OCI-LY7 (cell line): ENCODE data around the gene BICRAL. TPM values are rescaled to one million over a fixed set of nuclear protein-coding genes. Genes with fewer than 3 reads are reported as not detected.

Experiments used
- BruUV-seq: library from RNA; stranded (reverse); fragments of 400-500 nt; replicated peaks from 2 replicates; lab custom pipeline; 2021; lab: Mats Ljungman, UMichigan
- CTCF ChIA-PET: fragments of 300-600 bp; sonication (Branson Sonifier 250); formaldehyde crosslinking; loops from one replicate; lab custom pipeline; 2022; ENCODE audit warnings: antibody characterized with exemption; ENCODE audit not compliant: unreplicated experiment; lab: Charles Lee
- POLR2A ChIA-PET: fragments of 300-600 bp; sonication (Branson Sonifier 250); formaldehyde crosslinking; loops from one replicate; lab custom pipeline; 2022; ENCODE audit warnings: antibody characterized with exemption; lab: Charles Lee
- DNase-seq: peaks from one replicate; pipeline ENCODE4 v3.0.0-alpha.2; 2015; ENCODE audit warnings: low spot score
- H2AFZ ChIP-seq: fragments of 200-600 bp; sonication (generic), shearing (Covaris generic); 2 replicates; pipeline ENCODE4 v1.6.1; 2014; ENCODE audit warnings: mild to moderate bottlenecking, antibody characterized with exemption, low read length, moderate library complexity
- H3K27ac ChIP-seq: fragments of 200-600 bp; sonication (generic); 2 replicates; pipeline ENCODE4 v1.5.1; 2014; ENCODE audit warnings: mixed run types, low read depth, mild to moderate bottlenecking, moderate library complexity, low read length, inconsistent platforms; ENCODE audit not compliant: poor library complexity, severe bottlenecking
- H3K36me3 ChIP-seq: fragments of 200-600 bp; sonication (generic); 2 replicates; pipeline ENCODE4 v1.6.1; 2014; ENCODE audit warnings: mild to moderate bottlenecking, antibody characterized with exemption, low read length, moderate library complexity, mixed read lengths; ENCODE audit not compliant: insufficient read depth
- H3K4me1 ChIP-seq: fragments of 200-600 bp; sonication (generic); 2 replicates; pipeline ENCODE4 v1.5.1; 2014; ENCODE audit warnings: mild to moderate bottlenecking, low read length; ENCODE audit not compliant: insufficient read depth, poor library complexity, severe bottlenecking
- H3K4me2 ChIP-seq: fragments of 200-600 bp; sonication (generic); 2 replicates; pipeline ENCODE4 v1.6.1; 2014; ENCODE audit warnings: mild to moderate bottlenecking, low read length
- H3K4me3 ChIP-seq: fragments of 200-600 bp; sonication (generic); 2 replicates; pipeline ENCODE4 v1.5.1; 2014; ENCODE audit warnings: mild to moderate bottlenecking, low read depth, low read length; ENCODE audit not compliant: poor library complexity, severe bottlenecking
- H3K79me2 ChIP-seq: fragments of 200-600 bp; sonication (generic); 2 replicates; pipeline ENCODE4 v1.6.1; 2016; ENCODE audit warnings: low read depth, mild to moderate bottlenecking, low read length, moderate library complexity, mixed read lengths; ENCODE audit not compliant: insufficient read depth
- H3K9me2 ChIP-seq: fragments of 200-600 bp; sonication (generic); 2 replicates; pipeline ENCODE4 v1.6.1; 2016; ENCODE audit warnings: mild to moderate bottlenecking, low read length, mixed read lengths; ENCODE audit not compliant: insufficient read depth
- H3K9me3 ChIP-seq: fragments of 200-600 bp; sonication (generic); 2 replicates; pipeline ENCODE4 v1.6.1; 2014; ENCODE audit warnings: mild to moderate bottlenecking, mixed run types, low read length, mixed read lengths
- H4K20me1 ChIP-seq: fragments of 200-600 bp; sonication (generic); 2 replicates; pipeline ENCODE4 v1.6.1; 2014; ENCODE audit warnings: mild to moderate bottlenecking, antibody characterized with exemption, low read length, moderate library complexity, mixed read lengths; ENCODE audit not compliant: insufficient read depth
- CTCF ChIP-seq: fragments of 200-600 bp; sonication (generic); conservative IDR thresholded peaks from 2 replicates; pipeline ENCODE4 v1.5.1; 2014; ENCODE audit warnings: mild to moderate bottlenecking, antibody characterized with exemption, low read length, moderate library complexity, mixed read lengths
- EZH2phosphoT487 ChIP-seq: fragments of 200-600 bp; sonication (generic); IDR thresholded peaks from 2 replicates; pipeline ENCODE4 v1.6.1; 2018; ENCODE audit warnings: low read depth, borderline replicate concordance, mild to moderate bottlenecking, mixed run types, antibody characterized with exemption, low read length, moderate library complexity, mixed read lengths
- intact Hi-C: fragments of 100-400 bp; cut with micrococcal nuclease; formaldehyde crosslinking; loops from one replicate; pipeline ENCODE4 v1.10.0; 2022; ENCODE audit not compliant: unreplicated experiment
- total RNA-seq, 2 experiments: library from RNA; depleted of rRNA in 1 of 2; stranded (reverse); fragments of >200 nt in 1 of 2; shearing (Covaris generic) in 1 of 2; gene quantifications; 2 replicates each; pipeline ENCODE4 v1.2.3, GENCODE V29; 2014 to 2022

BICRAL gene
- total RNA-seq, 2 experiments from 2014 or later = 10.3 to 25.7 TPM

- CTCF ChIA-PET = interaction anchor here (0.6 kb wide), 2 partner anchors 12 to 53 kb away, joined by 3 to 4 read pairs; no protein-coding TSS in a partner anchor
- Histone ChIP-seq H4K20me1 (no peaks in the 10 kb centered on the region), H3K4me2 (no peak overlapping the region), H2AFZ (no peak overlapping the region), H3K9me2 (no peaks in the 10 kb centered on the region), H3K9me3 (no peaks in the 10 kb centered on the region), H3K4me1 (peaks cover 14% of the 10 kb centered on the region), H3K36me3 (0 out of 2 replicates have a peak, but pooled peaks cover 3% of the 10 kb centered on the region), H3K79me2 (no peaks in the 10 kb centered on the region), H3K4me3 (no peak overlapping the region), H3K27ac (no peak overlapping the region)
- TF ChIP-seq EZH2phosphoT487 (no peak), CTCF (no peak)
- DNase-seq = no peak
- POLR2A ChIA-PET = interaction anchor here (0.6 to 4.8 kb wide), 3 partner anchors 8 to 88 kb away, joined by 3 to 31 read pairs (median 7); no protein-coding TSS in a partner anchor
- intact Hi-C loops = no loop called here
- no TSS peak for BruUV-seq
Measured at GRCh38 chr6:42756722-42757121, 25.1 kb upstream of the BICRAL start.

GRCh38 chr6:42758756-42759430 is 23.0 kb upstream of the BICRAL start:
- H4K20me1 ChIP-seq = no peaks in the 10 kb centered on the region
- no peaks in the 10 kb centered on the region for H3K36me3 ChIP-seq
- TF ChIP-seq CTCF (no peak), EZH2phosphoT487 (no peak)
- H3K79me2 ChIP-seq = no peaks in the 10 kb centered on the region
- no peak overlapping the region for H3K27ac ChIP-seq
- H3K4me3 ChIP-seq = no peak overlapping the region
- H3K4me1 ChIP-seq = peaks cover 7% of the 10 kb centered on the region
- no TSS peak for BruUV-seq
- CTCF ChIA-PET = interaction anchor here (0.6 kb wide), 1 partner anchor 11 kb away, joined by 3 read pairs; no protein-coding TSS in a partner anchor
- no peak overlapping the region for H3K4me2 ChIP-seq
- POLR2A ChIA-PET = interaction anchor here (0.6 to 4.8 kb wide), 3 partner anchors 10 to 42 kb away, joined by 4 to 31 read pairs (median 26); no protein-coding TSS in a partner anchor
- no peak for DNase-seq
- intact Hi-C loops = no loop called here
- H3K9me3 ChIP-seq = no peaks in the 10 kb centered on the region
- H3K9me2 ChIP-seq = no peaks in the 10 kb centered on the region
- no peak overlapping the region for H2AFZ ChIP-seq
